ENCODE measurements around the gene GMDS. TPM values are rescaled to one million over a fixed set of nuclear protein-coding genes. Genes with fewer than 3 reads are reported as not detected.

Gene GMDS
- total and polyA plus RNA-seq, 2 of the 13 experiments (the other 11 are each of a cell fraction or from before 2014, with no cell fraction given), result 64.4 to 112 TPM

- no peak for TF ChIP-seq DZIP1 (CRISPR knock-in tag; IDR thresholded peaks at IDR 0.05)
- TF ChIP-seq CCDC6 (CRISPR knock-in tag; IDR thresholded peaks at IDR 0.05), result peak; percentile 25; the same call in 1 of the 2 replicates
- no peak for TF ChIP-seq ATF6 (CRISPR knock-in tag; conservative IDR thresholded peaks at IDR 0.05)
- TF ChIP-seq ONECUT2 (CRISPR knock-in tag; IDR thresholded peaks at IDR 0.05), result no peak
- peak; percentile 71; the same call in 1 of the 2 replicates for TF ChIP-seq PAX8 (CRISPR knock-in tag; IDR thresholded peaks at IDR 0.05; ENCODE audit: borderline replicate concordance)
- peak; percentile 50; the same call in 1 of the 2 replicates for TF ChIP-seq EEA1 (CRISPR knock-in tag; IDR thresholded peaks at IDR 0.05; ENCODE audit: borderline replicate concordance)
- TF ChIP-seq FOXA3 (CRISPR knock-in tag; IDR thresholded peaks at IDR 0.05), result no peak
- TF ChIP-seq, protein P1, sequence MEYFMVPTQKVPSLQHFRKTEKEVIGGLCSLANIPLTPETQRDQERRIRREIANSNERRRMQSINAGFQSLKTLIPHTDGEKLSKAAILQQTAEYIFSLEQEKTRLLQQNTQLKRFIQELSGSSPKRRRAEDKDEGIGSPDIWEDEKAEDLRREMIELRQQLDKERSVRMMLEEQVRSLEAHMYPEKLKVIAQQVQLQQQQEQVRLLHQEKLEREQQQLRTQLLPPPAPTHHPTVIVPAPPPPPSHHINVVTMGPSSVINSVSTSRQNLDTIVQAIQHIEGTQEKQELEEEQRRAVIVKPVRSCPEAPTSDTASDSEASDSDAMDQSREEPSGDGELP (IDR thresholded peaks at IDR 0.05; ENCODE audit: borderline replicate concordance, low read depth), result no peak
- peak; percentile 47; the same call in 1 of the 2 replicates for TF ChIP-seq ZNF768 (CRISPR knock-in tag; IDR thresholded peaks at IDR 0.05)
- TF ChIP-seq MTF2 (CRISPR knock-in tag; IDR thresholded peaks at IDR 0.05; ENCODE audit: borderline replicate concordance), result peak; percentile 99
- TF ChIP-seq DMAP1 (CRISPR knock-in tag; IDR thresholded peaks at IDR 0.05), result no peak
- TF ChIP-seq NFKBIZ (CRISPR knock-in tag; IDR thresholded peaks at IDR 0.05), result no peak
- TF ChIP-seq ZSCAN12 (CRISPR knock-in tag; IDR thresholded peaks at IDR 0.05), result no peak
- TF ChIP-seq, protein P2, sequence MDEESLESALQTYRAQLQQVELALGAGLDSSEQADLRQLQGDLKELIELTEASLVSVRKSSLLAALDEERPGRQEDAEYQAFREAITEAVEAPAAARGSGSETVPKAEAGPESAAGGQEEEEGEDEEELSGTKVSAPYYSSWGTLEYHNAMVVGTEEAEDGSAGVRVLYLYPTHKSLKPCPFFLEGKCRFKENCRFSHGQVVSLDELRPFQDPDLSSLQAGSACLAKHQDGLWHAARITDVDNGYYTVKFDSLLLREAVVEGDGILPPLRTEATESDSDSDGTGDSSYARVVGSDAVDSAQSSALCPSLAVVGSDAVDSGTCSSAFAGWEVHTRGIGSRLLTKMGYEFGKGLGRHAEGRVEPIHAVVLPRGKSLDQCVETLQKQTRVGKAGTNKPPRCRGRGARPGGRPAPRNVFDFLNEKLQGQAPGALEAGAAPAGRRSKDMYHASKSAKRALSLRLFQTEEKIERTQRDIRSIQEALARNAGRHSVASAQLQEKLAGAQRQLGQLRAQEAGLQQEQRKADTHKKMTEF (CRISPR knock-in tag; IDR thresholded peaks at IDR 0.05), result peak; percentile 55
- TF ChIP-seq CERS6 (CRISPR knock-in tag; IDR thresholded peaks at IDR 0.05), result no peak
- 0 out of 2 replicates have a peak, but pooled peaks have one; percentile 17 for TF ChIP-seq KMT2B (CRISPR knock-in tag; IDR thresholded peaks at IDR 0.05)
- peak; percentile 60; the same call in 1 of the 2 replicates for TF ChIP-seq ZNF556 (CRISPR knock-in tag; IDR thresholded peaks at IDR 0.05; ENCODE audit: borderline replicate concordance)
- TF ChIP-seq ZNF562 (CRISPR knock-in tag; IDR thresholded peaks at IDR 0.05; ENCODE audit: borderline replicate concordance), result no peak
- no peak for TF ChIP-seq POGZ (CRISPR knock-in tag; IDR thresholded peaks at IDR 0.05)
- TF ChIP-seq MAFG (CRISPR knock-in tag; IDR thresholded peaks at IDR 0.05), result no peak
- no peak for TF ChIP-seq ZNF263 (CRISPR knock-in tag; IDR thresholded peaks at IDR 0.05)
- no peak for TF ChIP-seq ATF7 (IDR thresholded peaks at IDR 0.05)
- TF ChIP-seq ATF7 (CRISPR knock-in tag; IDR thresholded peaks at IDR 0.05), result 0 out of 2 replicates have a peak, but pooled peaks have one; percentile 37
These were observed 641.0 kb downstream of the GMDS start (continued) for GRCh38 chr6:1604158-1605003.
